OCI-LY7 (cell line): ENCODE data around the gene CD247.

Experiments used
- EZH2phosphoT487 ChIP-seq: fragments of 200-600 bp; sonication (generic); IDR thresholded peaks from 2 replicates; pipeline ENCODE4 v1.6.1; 2018; ENCODE audit warnings: low read depth, borderline replicate concordance, mild to moderate bottlenecking, mixed run types, antibody characterized with exemption, low read length, moderate library complexity, mixed read lengths
- TF ChIP-seq, protein P1 (sequence below): fragments of 200-600 bp; sonication (generic); conservative IDR thresholded peaks from 2 replicates; pipeline ENCODE4 v1.5.1; 2014; ENCODE audit warnings: mild to moderate bottlenecking, antibody characterized with exemption, low read length, moderate library complexity, mixed read lengths

DNA sequence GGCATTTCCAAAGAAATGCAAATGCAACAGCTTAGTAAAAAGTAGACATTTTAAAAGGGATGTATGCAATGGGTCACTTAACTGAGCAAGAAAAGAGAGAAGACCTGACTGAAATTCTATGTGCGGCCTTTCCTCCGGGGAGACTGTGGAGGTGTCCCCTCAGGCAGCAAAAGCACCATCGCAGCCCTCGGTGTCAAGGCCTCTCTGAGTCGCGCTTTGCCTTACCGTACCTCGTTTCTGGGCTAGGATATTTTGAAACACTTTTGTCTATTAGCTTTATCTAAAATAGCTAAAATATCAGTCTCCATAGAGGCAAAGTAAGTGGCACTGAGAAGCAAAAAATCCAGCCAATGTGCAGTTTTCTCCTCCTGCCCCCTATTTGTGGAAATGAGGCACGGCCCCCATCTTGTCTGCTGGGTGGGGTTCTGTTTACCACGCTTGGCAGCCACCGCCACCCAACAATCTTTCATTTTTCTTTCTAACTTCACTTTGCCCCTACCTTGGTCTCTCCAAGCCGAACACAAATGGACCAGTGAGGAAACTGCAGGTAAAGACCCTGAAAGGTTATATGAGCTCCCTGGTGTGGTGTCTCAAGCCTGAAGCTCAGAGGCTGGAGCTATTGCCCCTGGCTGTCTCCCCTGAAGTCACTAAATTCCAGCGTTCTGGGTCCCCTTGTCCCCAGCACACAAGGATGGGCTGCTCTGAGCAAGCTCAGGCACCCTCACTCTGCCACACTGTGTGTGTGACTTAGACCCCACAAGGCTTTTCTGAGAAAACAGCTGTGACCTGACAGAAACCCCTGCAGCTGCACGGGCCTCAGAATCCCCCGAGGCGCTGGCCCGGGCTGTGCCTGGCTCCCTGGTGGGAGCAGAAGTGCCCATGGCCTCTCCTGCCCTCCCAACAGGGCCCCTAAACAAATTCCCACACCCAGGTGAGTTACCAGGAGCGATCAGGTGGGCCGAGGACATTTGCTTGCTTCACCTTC, 1.6 kb downstream of the CD247 start:
- TF ChIP-seq, protein P1, sequence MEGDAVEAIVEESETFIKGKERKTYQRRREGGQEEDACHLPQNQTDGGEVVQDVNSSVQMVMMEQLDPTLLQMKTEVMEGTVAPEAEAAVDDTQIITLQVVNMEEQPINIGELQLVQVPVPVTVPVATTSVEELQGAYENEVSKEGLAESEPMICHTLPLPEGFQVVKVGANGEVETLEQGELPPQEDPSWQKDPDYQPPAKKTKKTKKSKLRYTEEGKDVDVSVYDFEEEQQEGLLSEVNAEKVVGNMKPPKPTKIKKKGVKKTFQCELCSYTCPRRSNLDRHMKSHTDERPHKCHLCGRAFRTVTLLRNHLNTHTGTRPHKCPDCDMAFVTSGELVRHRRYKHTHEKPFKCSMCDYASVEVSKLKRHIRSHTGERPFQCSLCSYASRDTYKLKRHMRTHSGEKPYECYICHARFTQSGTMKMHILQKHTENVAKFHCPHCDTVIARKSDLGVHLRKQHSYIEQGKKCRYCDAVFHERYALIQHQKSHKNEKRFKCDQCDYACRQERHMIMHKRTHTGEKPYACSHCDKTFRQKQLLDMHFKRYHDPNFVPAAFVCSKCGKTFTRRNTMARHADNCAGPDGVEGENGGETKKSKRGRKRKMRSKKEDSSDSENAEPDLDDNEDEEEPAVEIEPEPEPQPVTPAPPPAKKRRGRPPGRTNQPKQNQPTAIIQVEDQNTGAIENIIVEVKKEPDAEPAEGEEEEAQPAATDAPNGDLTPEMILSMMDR = no peak
- no peak for TF ChIP-seq EZH2phosphoT487
